Memory B cell (primary cell): ENCODE results near the gene RELL1.

Source experiments
- ATAC-seq: fragments of 150-1000 bp; cut with Tn5 transposase; 2 replicates; pipeline ENCODE4 v1.10.0; 2021; ENCODE audit warnings: low read depth, mild to moderate bottlenecking, moderate library complexity
- DNase-seq, 2 donors: peaks; one replicate each; pipeline ENCODE4 v3.0.0; 2022; ENCODE audit warnings: low spot score in 2 of 2
- H3K27ac Mint-ChIP-seq: one replicate; pipeline ENCODE4 v1.8.0; 2022; ENCODE audit warnings: mild to moderate bottlenecking, moderate library complexity, mixed read lengths
- H3K27me3 Mint-ChIP-seq: one replicate; pipeline ENCODE4 v1.8.0; 2022; ENCODE audit warnings: mixed read lengths
- H3K36me3 Mint-ChIP-seq: one replicate; pipeline ENCODE4 v1.8.0; 2022; ENCODE audit warnings: mild to moderate bottlenecking, mixed read lengths
- H3K4me1 Mint-ChIP-seq: one replicate; pipeline ENCODE4 v1.8.0; 2022; ENCODE audit warnings: mixed read lengths
- H3K4me3 Mint-ChIP-seq: one replicate; pipeline ENCODE4 v1.8.0; 2022; ENCODE audit warnings: mild to moderate bottlenecking, moderate library complexity, mixed read lengths
- H3K9me3 Mint-ChIP-seq: one replicate; pipeline ENCODE4 v1.8.0; 2022; ENCODE audit warnings: mixed read lengths

RELL1 gene

GRCh38 chr4:37561803-37562207 lies 124.4 kb downstream of the RELL1 start:
- H3K9me3 Mint-ChIP-seq: no peaks in the 10 kb centered on the region
- no peak overlapping the region for H3K4me3 Mint-ChIP-seq
- H3K27me3 Mint-ChIP-seq: peaks cover 12% of the 10 kb centered on the region
- H3K27ac Mint-ChIP-seq: no peak overlapping the region
- ATAC-seq (no peak), DNase-seq (no peak)
- no peaks in the 10 kb centered on the region for H3K4me1 Mint-ChIP-seq
- H3K36me3 Mint-ChIP-seq: no peaks in the 10 kb centered on the region

DNA sequence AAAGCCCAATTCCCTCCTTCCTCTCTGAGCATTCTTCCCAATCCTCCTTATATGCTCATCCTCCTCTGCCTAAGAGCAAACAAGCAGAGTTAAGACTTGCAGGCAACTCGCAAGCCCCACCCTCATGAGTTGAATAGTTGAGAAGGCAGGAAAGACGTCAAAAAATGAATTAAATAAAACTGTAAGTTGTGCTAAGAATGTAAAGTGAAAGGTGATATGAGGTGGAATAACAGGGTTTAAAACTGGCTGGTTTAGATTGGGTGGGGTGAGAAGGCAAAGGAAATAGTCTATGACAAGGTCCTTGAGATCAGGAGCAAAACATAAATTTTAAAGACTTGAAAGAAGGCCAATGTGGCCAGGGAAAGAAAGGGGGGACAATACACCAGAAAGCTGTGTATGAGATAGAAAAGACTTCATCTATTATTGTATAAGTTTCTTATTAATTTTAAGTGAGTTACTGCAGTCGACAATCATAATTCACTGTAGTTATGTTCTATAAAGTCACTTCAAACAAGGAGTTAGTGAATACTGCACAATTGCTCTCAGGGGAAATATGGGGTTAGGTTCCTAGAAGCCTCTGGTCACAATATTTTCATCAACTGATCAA lies 124.9 kb downstream of the RELL1 start:
- peaks cover 14% of the 10 kb centered on the region for H3K27me3 Mint-ChIP-seq
- H3K27ac Mint-ChIP-seq: no peak overlapping the region
- no peak overlapping the region for H3K4me3 Mint-ChIP-seq
- no peaks in the 10 kb centered on the region for H3K9me3 Mint-ChIP-seq
- ATAC-seq (no peak), DNase-seq (no peak)
- H3K4me1 Mint-ChIP-seq: no peaks in the 10 kb centered on the region
- H3K36me3 Mint-ChIP-seq: no peaks in the 10 kb centered on the region
